Stomach (tissue), 9 donors: ENCODE measurements around the gene ADGRA1. TPM values are rescaled to one million over a fixed set of nuclear protein-coding genes. Genes with fewer than 3 reads are reported as not detected.
A peak's percentile ranks its signal among the peaks of the same experiment; 100 is the strongest.

Experiments
- DNase-seq, 2 donors: peaks; one replicate each; pipeline versions ENCODE4 v3.0.0 to v3.0.0-alpha.2; 2013 to 2019
- H3K27ac ChIP-seq, 5 donors: fragments of 200-600 bp in 4 of 5; sonication (generic) in 4 of 5; one replicate each; pipeline ENCODE4 v1.5.1; 2013 to 2019; ENCODE audit warnings: mild to moderate bottlenecking in 1 of 5, moderate library complexity in 1 of 5
- H3K27me3 ChIP-seq, 3 donors: fragments of 200-600 bp; sonication (generic); one replicate each; pipeline ENCODE4 v1.5.1; 2017 to 2019; ENCODE audit warnings: mixed run types in 1 of 3
- H3K36me3 ChIP-seq, 4 donors: fragments of 200-600 bp; sonication (generic); 1 replicate in 3 of 4; 2 replicates in 1 of 4; pipeline ENCODE4 v1.5.1; 2016 to 2019
- H3K4me1 ChIP-seq, 4 donors: fragments of 200-600 bp; sonication (generic); one replicate each; pipeline ENCODE4 v1.5.1; 2016 to 2019
- H3K4me3 ChIP-seq, 4 donors: fragments of 200-600 bp; sonication (generic) in 3 of 4; one replicate each; pipeline ENCODE4 v1.5.1; 2016 to 2019; ENCODE audit warnings: mild to moderate bottlenecking in 1 of 4
- H3K9me3 ChIP-seq, 4 donors: fragments of 200-600 bp; sonication (generic); one replicate each; pipeline ENCODE4 v1.5.1; 2016 to 2019
- EP300 ChIP-seq: sonication (generic); formaldehyde crosslinking; IDR thresholded peaks from one replicate; pipeline ENCODE4 v1.6.1; 2017; ENCODE audit warnings: antibody characterized with exemption
- POLR2A ChIP-seq, 4 donors: fragments of 450-650 bp; IDR thresholded peaks; one replicate each; pipeline ENCODE4 v1.6.1; 2016; ENCODE audit warnings: antibody characterized with exemption in 4 of 4, control low read depth in 2 of 4, mild to moderate bottlenecking in 1 of 4, moderate library complexity in 1 of 4
- POLR2AphosphoS5 ChIP-seq, 3 donors: sonication (generic); formaldehyde crosslinking; IDR thresholded peaks; one replicate each; pipeline ENCODE4 v1.6.1; 2016; ENCODE audit warnings: antibody characterized with exemption in 3 of 3
- WGBS, 5 donors: extraction: QIAGEN DNeasy Blood & Tissue Kit in 3 of 5; methylation state at CpG; one replicate each; pipeline versions ENCODE4 v1.1.5 to v1.1.7; 2013 to 2018; 5-methylcytosine and 5-hydroxymethylcytosine counted together
- intact Hi-C: fragments of 100-400 bp; cut with DNase I; formaldehyde crosslinking; loops from one replicate; pipeline ENCODE4 v1.15.1; 2023; ENCODE audit warnings: low total_unique reads
- polyA plus RNA-seq, 3 donors: library from polyadenylated mRNA; stranded (reverse); fragments of 200-250 nt; gene quantifications; one replicate each; pipeline ENCODE4 v1.2.3, GENCODE V29; 2013
- total RNA-seq, 5 donors: library from RNA; depleted of rRNA; stranded (reverse); fragments of >200 nt; gene quantifications; one replicate each; pipeline versions ENCODE4 v1.1.0 to v1.2.3, GENCODE V29; 2014 to 2016
- TF ChIP-seq, protein P1 (sequence below), 7 experiments: fragments of 450-650 bp in 4 of 7; fragments of 200-600 bp in 3 of 7; sonication (generic) in 3 of 7; IDR thresholded peaks; one replicate each; pipeline ENCODE4 v1.5.1; 2016 to 2019; ENCODE audit warnings: antibody characterized with exemption in 7 of 7, control low read depth in 2 of 7, mild to moderate bottlenecking in 1 of 7
- donor health status: healthy with polysubstance abuse.
- donor health status: Bipolar disorder and iron deficiency.
- donor health status: healthy.

The ADGRA1 gene
- total and polyA plus RNA-seq, 8 donors, result under 0.01 to 0.73 (median 0.14) TPM; not detected in 5

DNA sequence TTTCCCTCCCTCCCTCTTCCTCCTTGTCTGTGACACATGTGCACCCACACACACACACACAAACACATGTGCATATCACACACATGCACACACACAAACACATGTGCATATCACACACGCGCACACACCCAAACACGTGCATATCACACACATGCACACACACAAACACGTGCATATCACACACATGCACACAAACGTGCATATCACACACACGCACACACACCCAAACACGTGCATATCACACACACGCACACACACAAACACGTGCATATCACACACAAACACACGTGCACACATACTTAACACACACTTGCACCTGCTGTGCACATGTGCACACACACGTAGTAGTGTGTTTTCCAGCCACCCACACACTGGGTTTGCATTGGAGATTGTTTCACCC, 42.9 kb downstream of the ADGRA1 start:
- H3K9me3 ChIP-seq, result no peaks in the 10 kb centered on the region
- intact Hi-C loops, result no loop called here
- 78 to 87% (median 84%) methylated on average over 11 of the region's 11 CpGs for WGBS, 5 donors
- H3K4me3 ChIP-seq, result no peak overlapping the region
- no peaks in the 10 kb centered on the region for H3K4me1 ChIP-seq
- no peaks in the 10 kb centered on the region for H3K36me3 ChIP-seq
- peaks cover 0 to 18% (median 9%) of the 10 kb centered on the region in 3 donors for H3K27me3 ChIP-seq
- H3K27ac ChIP-seq, result no peak overlapping the region
- TF ChIP-seq EP300, result no peak
- TF ChIP-seq, protein P1, sequence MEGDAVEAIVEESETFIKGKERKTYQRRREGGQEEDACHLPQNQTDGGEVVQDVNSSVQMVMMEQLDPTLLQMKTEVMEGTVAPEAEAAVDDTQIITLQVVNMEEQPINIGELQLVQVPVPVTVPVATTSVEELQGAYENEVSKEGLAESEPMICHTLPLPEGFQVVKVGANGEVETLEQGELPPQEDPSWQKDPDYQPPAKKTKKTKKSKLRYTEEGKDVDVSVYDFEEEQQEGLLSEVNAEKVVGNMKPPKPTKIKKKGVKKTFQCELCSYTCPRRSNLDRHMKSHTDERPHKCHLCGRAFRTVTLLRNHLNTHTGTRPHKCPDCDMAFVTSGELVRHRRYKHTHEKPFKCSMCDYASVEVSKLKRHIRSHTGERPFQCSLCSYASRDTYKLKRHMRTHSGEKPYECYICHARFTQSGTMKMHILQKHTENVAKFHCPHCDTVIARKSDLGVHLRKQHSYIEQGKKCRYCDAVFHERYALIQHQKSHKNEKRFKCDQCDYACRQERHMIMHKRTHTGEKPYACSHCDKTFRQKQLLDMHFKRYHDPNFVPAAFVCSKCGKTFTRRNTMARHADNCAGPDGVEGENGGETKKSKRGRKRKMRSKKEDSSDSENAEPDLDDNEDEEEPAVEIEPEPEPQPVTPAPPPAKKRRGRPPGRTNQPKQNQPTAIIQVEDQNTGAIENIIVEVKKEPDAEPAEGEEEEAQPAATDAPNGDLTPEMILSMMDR (IDR thresholded peaks at IDR 0.05), result no peak
- TF ChIP-seq POLR2AphosphoS5 (IDR thresholded peaks at IDR 0.05), result no peak
- no peak for TF ChIP-seq POLR2A (IDR thresholded peaks at IDR 0.05)
- DNase-seq, result no peak

DNA sequence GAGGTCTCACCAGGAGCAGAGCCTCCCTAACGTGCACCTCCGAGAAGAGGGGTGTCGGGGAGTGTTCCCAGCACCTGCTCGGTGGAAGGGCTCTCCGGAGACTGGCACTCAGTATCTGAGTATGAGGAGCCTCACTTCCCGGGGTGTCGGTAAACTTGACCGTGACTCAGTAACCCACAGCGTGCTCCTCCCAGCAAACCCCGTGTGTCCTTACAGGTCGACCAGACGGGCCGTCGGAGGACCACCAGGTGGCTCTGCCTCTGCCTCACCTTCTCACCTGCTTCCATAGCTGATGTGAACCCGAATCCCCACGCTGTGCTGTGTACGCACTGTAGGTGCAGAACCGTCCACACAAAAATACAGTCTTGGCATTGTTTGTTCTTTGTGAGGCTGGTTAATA, 43.3 kb downstream of the ADGRA1 start:
- DNase-seq, result no peak
- WGBS, 5 donors, result 67 to 88% (median 69%) methylated on average over 11 to 18 of the region's 18 CpGs
- H3K27ac ChIP-seq, result no peak overlapping the region
- H3K4me3 ChIP-seq, result no peak overlapping the region
- H3K36me3 ChIP-seq, result no peaks in the 10 kb centered on the region
- intact Hi-C loops, result no loop called here
- TF ChIP-seq, protein P1 (IDR thresholded peaks at IDR 0.05), result no peak
- TF ChIP-seq POLR2A (IDR thresholded peaks at IDR 0.05) (no peak), EP300 (no peak), POLR2AphosphoS5 (IDR thresholded peaks at IDR 0.05) (no peak)
- H3K27me3 ChIP-seq, result peaks cover 0 to 14% (median 6%) of the 10 kb centered on the region in 3 donors
- H3K4me1 ChIP-seq, result no peaks in the 10 kb centered on the region
- H3K9me3 ChIP-seq, result no peaks in the 10 kb centered on the region

DNA sequence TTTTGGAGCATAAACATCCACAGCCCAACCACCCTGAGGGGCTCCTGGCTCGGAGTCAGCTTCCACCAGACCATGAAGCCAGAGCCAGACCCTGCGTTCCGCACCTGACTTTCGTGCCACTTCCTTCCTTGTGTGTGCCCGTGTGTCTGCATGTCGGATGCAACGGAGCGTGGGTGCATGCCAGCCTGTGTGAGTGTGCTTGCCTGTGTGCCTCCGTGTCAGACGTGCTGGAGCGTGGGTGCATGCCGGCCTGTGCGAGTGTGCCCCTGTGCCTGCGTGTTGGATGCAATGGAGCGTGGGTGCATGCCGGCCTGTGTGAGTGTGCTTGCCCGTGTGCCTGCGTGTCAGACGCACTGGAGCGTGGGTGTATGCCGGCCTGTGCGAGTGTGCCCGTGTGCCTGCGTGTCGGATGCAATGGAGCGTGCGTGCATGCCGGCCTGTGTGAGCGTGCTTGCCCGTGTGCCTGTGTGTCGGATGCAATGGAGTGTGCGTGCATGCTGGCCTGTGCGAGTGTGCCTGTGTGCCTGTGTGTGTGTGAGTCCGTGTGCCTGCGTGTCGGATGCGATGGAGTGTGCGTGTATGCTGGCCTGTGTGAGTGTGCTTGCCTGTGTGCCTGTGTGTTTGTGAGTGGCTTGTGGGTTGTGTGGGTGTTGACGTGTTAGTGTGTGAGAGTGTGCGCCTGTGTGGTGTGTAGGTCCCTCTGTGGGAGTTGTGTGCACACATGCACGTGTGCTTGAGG, 44.2 kb downstream of the ADGRA1 start:
- intact Hi-C loops, result no loop called here
- H3K4me1 ChIP-seq, result no peaks in the 10 kb centered on the region
- H3K27ac ChIP-seq, result no peak overlapping the region
- no peak for TF ChIP-seq POLR2AphosphoS5 (IDR thresholded peaks at IDR 0.05)
- TF ChIP-seq POLR2A (IDR thresholded peaks at IDR 0.05), result no peak
- TF ChIP-seq EP300, result no peak
- TF ChIP-seq, protein P1 (IDR thresholded peaks at IDR 0.05), result no peak
- H3K4me3 ChIP-seq, result no peak overlapping the region
- DNase-seq, result peak in 1 of 2 donors; percentile 20
- WGBS, 5 donors, result 77 to 88% (median 86%) methylated on average over 13 to 41 of the region's 41 CpGs
- H3K36me3 ChIP-seq, result no peaks in the 10 kb centered on the region
- no peaks in the 10 kb centered on the region for H3K9me3 ChIP-seq
- H3K27me3 ChIP-seq, result peaks cover 0 to 5% (median 0%) of the 10 kb centered on the region in 3 donors

DNA sequence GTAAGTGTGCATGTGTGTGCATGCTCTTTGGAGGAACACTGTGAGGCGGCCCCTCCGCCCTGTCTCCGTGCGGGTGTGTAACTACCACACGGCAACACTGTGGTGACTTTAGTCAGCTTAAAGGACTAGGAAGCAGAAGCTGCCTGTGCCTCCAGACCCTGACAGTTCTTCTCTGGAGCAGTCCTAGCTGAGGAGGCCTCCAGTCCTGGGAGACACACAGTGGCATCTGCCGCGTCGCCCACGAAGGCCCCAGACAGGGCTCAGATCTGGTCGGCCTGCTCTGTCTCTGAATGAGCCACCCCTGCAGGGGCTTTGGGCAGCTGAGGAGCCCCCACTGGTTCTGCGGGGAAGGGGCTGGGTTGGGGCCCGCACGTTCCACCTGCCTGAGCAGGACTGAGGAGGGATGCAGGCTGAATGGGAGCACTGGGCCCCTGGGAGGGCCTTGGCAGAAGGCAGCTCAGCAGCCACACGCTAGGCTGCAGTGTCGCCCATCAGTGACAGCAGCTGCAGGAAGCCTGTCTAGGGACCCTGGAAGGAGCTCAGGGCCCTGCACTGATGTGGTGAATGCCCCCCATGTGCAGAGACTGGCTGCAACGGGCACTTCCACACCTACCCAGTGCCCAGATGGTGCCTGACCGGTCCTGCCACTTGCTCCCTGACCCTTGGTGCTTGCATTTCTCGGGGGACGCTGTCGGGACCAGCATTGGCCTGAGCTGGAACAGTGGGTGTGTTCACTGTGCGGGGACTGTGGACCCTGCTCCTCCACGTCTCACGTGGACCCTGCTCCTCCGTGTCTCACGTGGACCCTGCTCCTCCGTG, 45.0 kb downstream of the ADGRA1 start:
- DNase-seq, result no peak
- WGBS, 5 donors, result 83 to 88% (median 86%) methylated on average over 13 to 26 of the region's 26 CpGs
- intact Hi-C loops, result no loop called here
- H3K4me1 ChIP-seq, result no peaks in the 10 kb centered on the region
- H3K9me3 ChIP-seq, result no peaks in the 10 kb centered on the region
- H3K27me3 ChIP-seq, result peaks cover 0 to 4% (median 0%) of the 10 kb centered on the region in 3 donors
- H3K27ac ChIP-seq, result no peak overlapping the region
- H3K4me3 ChIP-seq, result no peak overlapping the region
- no peaks in the 10 kb centered on the region for H3K36me3 ChIP-seq
- TF ChIP-seq, protein P1 (IDR thresholded peaks at IDR 0.05), result no peak
